Stimulated activated CD4-positive, alpha-beta T cell treated with anti-CD3 and anti-CD28 coated beads, Interleukin-1b, Interleukin-23, amount 100 ng/mL, for 1 hour (primary cell): ENCODE results near the gene CFAP221.

Experiments used
- DNase-seq, 2 donors: peaks; one replicate each; pipeline ENCODE4 v3.0.0-alpha.2; 2020; ENCODE audit warnings: low read depth in 2 of 2

CFAP221 gene

DNA sequence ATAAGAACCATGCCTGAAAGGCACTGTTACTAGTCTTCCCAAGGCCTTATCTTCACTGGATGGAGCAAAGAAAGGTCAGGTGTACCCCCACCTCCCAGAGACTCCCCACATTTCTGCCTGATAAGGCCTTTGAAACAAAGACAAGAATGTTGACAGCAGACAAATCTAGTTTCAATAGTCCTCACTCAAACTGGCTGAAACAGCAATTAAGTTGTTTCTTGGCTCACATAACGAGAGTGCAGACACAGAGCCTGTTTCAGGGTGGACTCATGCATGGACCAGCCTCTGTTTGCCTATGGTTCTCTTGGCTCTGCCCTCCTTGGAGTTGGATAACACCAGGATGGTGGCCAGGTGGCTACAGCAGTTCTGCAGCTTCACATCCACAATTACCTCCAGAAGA is 7.5 kb upstream of the CFAP221 start:
- no peak for DNase-seq

GRCh38 chr2:119537792-119538191 is 6.5 kb upstream of the CFAP221 start:
- DNase-seq, result no peak

- DNase-seq, result no peak
Observed at GRCh38 chr2:119541476-119541875, 2.8 kb upstream of the CFAP221 start.

GRCh38 chr2:119544939-119545475 is 758 bp downstream of the CFAP221 start:
- no peak for DNase-seq

GRCh38 chr2:119545754-119546446 is 1.7 kb downstream of the CFAP221 start:
- no peak for DNase-seq

GRCh38 chr2:119546447-119546767 is 2.2 kb downstream of the CFAP221 start:
- no peak for DNase-seq

GRCh38 chr2:119548516-119549120 is 4.4 kb downstream of the CFAP221 start:
- DNase-seq, result no peak

DNA sequence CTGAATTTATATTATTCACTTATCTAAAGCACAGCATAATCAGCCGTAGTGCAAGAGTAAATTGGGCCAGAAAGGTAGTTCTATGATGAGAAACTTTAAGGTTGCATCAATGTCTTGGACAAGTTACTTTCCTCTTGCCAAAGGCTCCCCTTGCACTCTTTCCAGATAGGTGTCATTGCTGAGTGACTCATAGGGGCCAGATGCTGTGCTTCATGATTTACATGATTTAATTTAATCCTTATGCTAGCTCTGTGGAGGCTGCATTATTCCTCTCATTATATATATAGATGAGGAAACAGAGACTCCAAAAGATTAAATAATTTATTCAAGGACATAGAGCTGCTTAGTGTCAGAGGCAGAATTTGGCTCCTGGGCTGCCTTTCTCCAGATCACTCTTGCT is 5.0 kb downstream of the CFAP221 start:
- no peak for DNase-seq

- no peak for DNase-seq
Observed at GRCh38 chr2:119550346-119550745, 6.1 kb downstream of the CFAP221 start.

DNA sequence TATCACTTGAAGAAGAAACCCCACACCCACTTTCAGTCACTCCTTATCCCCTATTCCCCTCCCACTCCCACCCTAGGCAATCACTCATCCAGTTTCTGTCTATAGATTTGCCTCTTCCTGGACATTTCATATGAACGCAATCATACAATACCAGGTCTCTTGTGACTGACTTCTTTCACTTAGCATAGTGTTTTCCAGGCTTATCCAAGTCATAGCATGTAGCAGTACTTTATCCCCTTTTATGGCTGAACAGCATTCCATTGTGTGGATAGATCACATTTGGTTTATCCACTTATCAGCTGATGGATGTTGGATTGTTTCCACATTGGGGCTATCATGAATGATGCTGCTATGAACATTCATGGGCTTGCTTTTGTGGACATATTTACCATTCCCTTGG is 6.6 kb downstream of the CFAP221 start:
- DNase-seq, result no peak

- DNase-seq, result no peak
Observed at GRCh38 chr2:119552902-119553301, 8.7 kb downstream of the CFAP221 start.

GRCh38 chr2:119553687-119554344 is 9.6 kb downstream of the CFAP221 start:
- no peak for DNase-seq

DNA sequence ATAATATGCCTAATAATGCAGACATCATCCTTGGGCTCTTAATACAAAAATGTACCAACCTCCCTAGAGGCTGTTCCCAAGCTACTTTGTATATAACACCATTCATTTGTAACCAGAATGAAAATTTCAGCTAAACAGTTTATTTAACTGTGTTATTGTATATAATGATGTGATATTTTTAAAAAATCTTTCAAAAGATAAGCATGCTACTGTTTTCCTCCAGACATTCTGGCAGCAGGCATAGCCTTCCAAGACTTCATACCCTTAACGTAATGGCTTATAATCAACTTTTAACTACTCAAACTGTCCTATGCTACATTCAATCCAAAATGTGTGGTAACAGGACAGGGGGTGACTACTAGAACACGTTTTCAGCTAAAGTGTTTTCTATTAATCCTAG is 21.2 kb downstream of the CFAP221 start:
- no peak for DNase-seq

DNA sequence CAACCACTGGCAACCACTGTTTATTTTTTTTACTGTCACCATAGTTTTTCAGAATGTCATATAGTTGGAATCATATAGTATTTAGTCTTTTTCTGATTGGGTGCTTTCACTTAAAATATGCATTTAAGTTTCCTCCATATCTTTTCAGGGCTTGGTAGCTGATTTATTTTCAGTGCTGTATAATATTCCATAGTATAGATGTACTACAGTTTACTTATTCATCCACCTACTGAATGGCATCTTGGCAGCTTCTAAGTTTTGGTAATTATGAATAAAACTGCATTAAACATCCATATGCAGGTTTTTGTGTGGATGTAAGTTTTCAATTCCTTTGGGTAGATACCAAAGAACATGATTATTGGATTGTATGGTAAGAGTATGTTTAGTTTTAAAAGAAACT is 23.0 kb downstream of the CFAP221 start:
- DNase-seq, result no peak

DNA sequence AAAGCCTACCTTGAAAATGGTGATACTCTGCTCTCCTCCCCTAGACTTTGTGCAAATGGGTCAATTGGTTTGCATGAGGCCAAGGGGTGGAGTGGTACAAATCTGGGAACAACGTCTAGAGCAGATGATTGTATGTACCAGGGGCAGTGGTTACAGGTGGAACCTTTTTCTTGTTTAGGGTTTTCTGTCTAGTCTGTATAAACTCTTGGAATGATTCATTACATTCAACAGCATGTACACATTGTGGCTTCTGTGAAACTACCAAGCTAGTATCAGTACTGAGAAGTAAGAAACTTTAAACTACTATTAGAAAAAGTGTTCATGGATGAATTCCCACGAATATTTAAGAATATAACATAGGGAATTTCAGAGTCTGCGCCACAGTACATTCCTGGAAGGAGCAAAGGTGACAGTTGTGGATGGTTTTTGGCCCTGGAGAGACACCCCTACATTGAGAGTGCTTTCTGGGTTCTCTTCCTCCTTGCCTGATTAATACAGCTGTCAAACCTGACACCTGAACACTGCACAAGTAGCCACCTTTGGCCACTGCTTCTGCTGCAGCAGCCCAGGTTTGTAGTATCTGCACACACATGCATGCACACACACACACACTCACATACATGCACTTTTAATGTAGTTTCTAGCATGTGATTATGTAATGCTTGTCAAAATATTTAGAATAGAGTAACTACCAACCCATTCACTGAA is 30.0 kb downstream of the CFAP221 start:
- DNase-seq, result no peak

DNA sequence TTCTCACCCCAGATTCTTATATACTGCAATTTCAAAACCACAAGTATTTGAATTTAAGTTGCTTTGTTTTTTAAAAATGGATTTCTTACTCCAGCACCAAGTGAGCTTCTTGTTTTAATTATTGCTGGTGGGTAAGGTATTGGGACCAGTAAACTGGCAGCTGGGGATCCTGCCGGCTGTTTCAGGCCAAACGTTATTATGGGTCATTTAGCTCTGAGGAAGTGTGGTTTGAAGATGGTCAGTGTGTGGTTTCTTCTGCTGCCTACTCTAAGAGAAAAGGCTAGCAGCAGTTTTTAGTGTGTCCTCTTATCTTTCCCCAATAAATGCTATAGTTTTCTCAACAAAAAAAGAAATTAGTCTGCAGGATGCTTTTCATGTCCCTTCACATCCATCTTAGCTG is 30.6 kb downstream of the CFAP221 start:
- DNase-seq, result no peak

- DNase-seq, result no peak
Observed at GRCh38 chr2:119575439-119575838, 31.2 kb downstream of the CFAP221 start.

- DNase-seq, result no peak
Observed at GRCh38 chr2:119579424-119580295, 35.4 kb downstream of the CFAP221 start.

DNA sequence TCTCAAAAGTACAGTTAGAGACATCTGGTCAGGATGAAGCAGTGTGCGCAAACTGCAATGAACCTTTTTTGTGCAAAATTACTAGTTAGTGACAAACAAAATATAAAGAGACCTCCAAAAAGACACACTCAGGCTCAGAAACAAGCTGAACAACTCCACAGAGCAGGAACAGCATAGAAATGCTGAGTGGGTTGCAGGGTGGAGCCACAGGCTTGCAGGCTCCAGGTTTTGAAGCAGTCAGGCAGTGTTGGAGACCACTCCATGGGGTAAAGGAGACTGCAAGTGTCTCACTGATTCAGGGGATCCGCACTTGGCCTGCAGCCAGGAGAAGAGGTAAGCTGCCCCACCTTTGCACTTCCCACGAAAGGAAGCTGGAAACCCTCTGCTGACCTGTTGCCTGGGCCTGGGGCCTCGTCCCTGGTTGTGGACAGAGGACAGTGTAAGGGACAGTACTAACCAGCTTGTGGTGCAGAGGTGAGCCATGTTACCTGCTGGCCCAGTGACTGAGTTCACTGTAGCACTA is 36.4 kb downstream of the CFAP221 start:
- DNase-seq, result no peak

GRCh38 chr2:119583291-119583690 is 39.0 kb downstream of the CFAP221 start:
- no peak for DNase-seq

DNA sequence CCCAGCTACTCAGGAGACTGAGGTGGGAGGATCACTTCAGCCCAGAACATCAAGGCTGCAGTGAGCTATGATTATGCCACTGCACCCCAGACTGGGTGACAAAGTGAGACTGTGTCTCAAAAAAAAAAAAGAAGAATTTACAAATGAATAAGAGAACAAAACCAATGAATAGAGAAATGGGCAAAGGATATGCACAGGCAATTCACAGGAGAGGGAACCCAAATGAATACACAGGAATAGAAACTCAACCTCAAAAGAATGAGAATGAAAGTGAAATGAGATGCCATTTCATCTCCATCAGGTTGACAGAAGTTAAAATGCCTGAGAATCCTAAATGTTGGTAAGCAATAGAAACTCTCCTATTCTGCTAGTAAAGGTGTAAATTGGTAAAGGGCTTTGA is 40.2 kb downstream of the CFAP221 start:
- DNase-seq, result no peak
